K562 treated with DMSO at 1 percent for 48 hours (cell line): ENCODE measurements around the gene ALMS1. TPM values are rescaled to one million over a fixed set of nuclear protein-coding genes. Genes with fewer than 3 reads are reported as not detected.

Experiments used
- total RNA-seq: library from RNA; unstranded; fragments of 300-600 nt; gene quantifications from 2 replicates; pipeline ENCODE4 v1.2.3, GENCODE V29; 2022; ENCODE audit warnings: low replicate concordance; ENCODE audit errors: extremely low read depth

Gene ALMS1
- not detected in 2 replicates for total RNA-seq

GRCh38 chr2:73385504-73386341 is at the start of gene ALMS1:
ALMS1 (plus strand) TSS chr2:73385836; CDS start chr2:73385869, 33 bp downstream.

GRCh38 chr2:73642338-73643018 is 256.8 kb downstream of the ALMS1 start, which contains the start of gene NAT8:
NAT8 (minus strand) TSS chr2:73642422; CDS start chr2:73641628, 794 bp downstream.

Other genes with a start within 250 kb of the ALMS1 start
- not detected in 2 replicates for gene NOTO, start 183.3 kb upstream of the ALMS1 start, total RNA-seq
- gene SMYD5, start 171.6 kb upstream of the ALMS1 start, total RNA-seq = not detected in 2 replicates
- gene PRADC1, start 152.6 kb upstream of the ALMS1 start, total RNA-seq = not detected in 2 replicates
- 1,102 TPM in 1 of 2 replicates, not detected in the other for gene CCT7, start 151.5 kb upstream of the ALMS1 start, total RNA-seq
- gene FBXO41, start 101.4 kb upstream of the ALMS1 start, total RNA-seq = not detected in 2 replicates
- gene EGR4, start 92.3 kb upstream of the ALMS1 start, total RNA-seq = not detected in 2 replicates